OCI-LY7 (cell line): Measurements from ENCODE around the gene GLRX3. TPM values are rescaled to one million over a fixed set of nuclear protein-coding genes. Genes with fewer than 3 reads are reported as not detected.
"Not testable (repeated sequence)": the region's sequence is repeated elsewhere in the genome, so short reads cannot be mapped to it uniquely, and the experiment has no call there.

Source experiments
- BruUV-seq: library from RNA; stranded (reverse); fragments of 400-500 nt; replicated peaks from 2 replicates; lab custom pipeline; 2021; lab: Mats Ljungman, UMichigan
- CTCF ChIA-PET: fragments of 300-600 bp; sonication (Branson Sonifier 250); formaldehyde crosslinking; loops from one replicate; lab custom pipeline; 2022; ENCODE audit warnings: antibody characterized with exemption; ENCODE audit not compliant: unreplicated experiment; lab: Charles Lee
- POLR2A ChIA-PET: fragments of 300-600 bp; sonication (Branson Sonifier 250); formaldehyde crosslinking; loops from one replicate; lab custom pipeline; 2022; ENCODE audit warnings: antibody characterized with exemption; lab: Charles Lee
- DNase-seq: peaks from one replicate; pipeline ENCODE4 v3.0.0-alpha.2; 2015; ENCODE audit warnings: low spot score
- H2AFZ ChIP-seq: fragments of 200-600 bp; sonication (generic), shearing (Covaris generic); 2 replicates; pipeline ENCODE4 v1.6.1; 2014; ENCODE audit warnings: mild to moderate bottlenecking, antibody characterized with exemption, low read length, moderate library complexity
- H3K27ac ChIP-seq: fragments of 200-600 bp; sonication (generic); 2 replicates; pipeline ENCODE4 v1.5.1; 2014; ENCODE audit warnings: mixed run types, low read depth, mild to moderate bottlenecking, moderate library complexity, low read length, inconsistent platforms; ENCODE audit not compliant: poor library complexity, severe bottlenecking
- H3K36me3 ChIP-seq: fragments of 200-600 bp; sonication (generic); 2 replicates; pipeline ENCODE4 v1.6.1; 2014; ENCODE audit warnings: mild to moderate bottlenecking, antibody characterized with exemption, low read length, moderate library complexity, mixed read lengths; ENCODE audit not compliant: insufficient read depth
- H3K4me1 ChIP-seq: fragments of 200-600 bp; sonication (generic); 2 replicates; pipeline ENCODE4 v1.5.1; 2014; ENCODE audit warnings: mild to moderate bottlenecking, low read length; ENCODE audit not compliant: insufficient read depth, poor library complexity, severe bottlenecking
- H3K4me2 ChIP-seq: fragments of 200-600 bp; sonication (generic); 2 replicates; pipeline ENCODE4 v1.6.1; 2014; ENCODE audit warnings: mild to moderate bottlenecking, low read length
- H3K4me3 ChIP-seq: fragments of 200-600 bp; sonication (generic); 2 replicates; pipeline ENCODE4 v1.5.1; 2014; ENCODE audit warnings: mild to moderate bottlenecking, low read depth, low read length; ENCODE audit not compliant: poor library complexity, severe bottlenecking
- H3K79me2 ChIP-seq: fragments of 200-600 bp; sonication (generic); 2 replicates; pipeline ENCODE4 v1.6.1; 2016; ENCODE audit warnings: low read depth, mild to moderate bottlenecking, low read length, moderate library complexity, mixed read lengths; ENCODE audit not compliant: insufficient read depth
- H3K9me2 ChIP-seq: fragments of 200-600 bp; sonication (generic); 2 replicates; pipeline ENCODE4 v1.6.1; 2016; ENCODE audit warnings: mild to moderate bottlenecking, low read length, mixed read lengths; ENCODE audit not compliant: insufficient read depth
- H3K9me3 ChIP-seq: fragments of 200-600 bp; sonication (generic); 2 replicates; pipeline ENCODE4 v1.6.1; 2014; ENCODE audit warnings: mild to moderate bottlenecking, mixed run types, low read length, mixed read lengths
- H4K20me1 ChIP-seq: fragments of 200-600 bp; sonication (generic); 2 replicates; pipeline ENCODE4 v1.6.1; 2014; ENCODE audit warnings: mild to moderate bottlenecking, antibody characterized with exemption, low read length, moderate library complexity, mixed read lengths; ENCODE audit not compliant: insufficient read depth
- CTCF ChIP-seq: fragments of 200-600 bp; sonication (generic); conservative IDR thresholded peaks from 2 replicates; pipeline ENCODE4 v1.5.1; 2014; ENCODE audit warnings: mild to moderate bottlenecking, antibody characterized with exemption, low read length, moderate library complexity, mixed read lengths
- EZH2phosphoT487 ChIP-seq: fragments of 200-600 bp; sonication (generic); IDR thresholded peaks from 2 replicates; pipeline ENCODE4 v1.6.1; 2018; ENCODE audit warnings: low read depth, borderline replicate concordance, mild to moderate bottlenecking, mixed run types, antibody characterized with exemption, low read length, moderate library complexity, mixed read lengths
- intact Hi-C: fragments of 100-400 bp; cut with micrococcal nuclease; formaldehyde crosslinking; loops from one replicate; pipeline ENCODE4 v1.10.0; 2022; ENCODE audit not compliant: unreplicated experiment
- total RNA-seq, 2 experiments: library from RNA; depleted of rRNA in 1 of 2; stranded (reverse); fragments of >200 nt in 1 of 2; shearing (Covaris generic) in 1 of 2; gene quantifications; 2 replicates each; pipeline ENCODE4 v1.2.3, GENCODE V29; 2014 to 2022

Gene GLRX3
- total RNA-seq, 2 experiments from 2014 or later: 83.2 to 117 TPM

DNA sequence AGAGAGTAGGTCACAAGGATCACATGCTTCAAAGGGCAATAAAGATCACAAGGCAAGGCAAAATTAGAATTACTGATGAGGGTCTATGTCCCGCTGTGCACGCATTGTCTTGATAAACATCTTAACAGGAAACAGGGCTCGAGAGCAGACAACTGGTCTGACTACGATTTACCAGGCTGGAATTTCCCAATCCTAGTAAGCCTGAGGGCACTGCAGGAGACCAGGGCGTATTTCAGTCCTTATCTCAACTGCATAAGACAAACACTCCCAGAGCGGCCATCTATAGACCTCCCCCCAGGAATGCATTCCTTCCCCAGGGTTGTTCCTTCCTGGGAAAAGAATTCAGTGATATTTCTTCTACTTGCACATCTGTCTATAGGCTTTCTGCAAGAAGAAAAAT lies 18.7 kb upstream of the GLRX3 start:
- H3K9me3 ChIP-seq, BruUV-seq, H3K79me2 ChIP-seq, H2AFZ ChIP-seq, CTCF ChIA-PET, intact Hi-C loops, H4K20me1 ChIP-seq, H3K4me2 ChIP-seq, H3K27ac ChIP-seq, DNase-seq, H3K36me3 ChIP-seq, H3K9me2 ChIP-seq, POLR2A ChIA-PET, H3K4me3 ChIP-seq, H3K4me1 ChIP-seq: not testable (repeated sequence)

DNA sequence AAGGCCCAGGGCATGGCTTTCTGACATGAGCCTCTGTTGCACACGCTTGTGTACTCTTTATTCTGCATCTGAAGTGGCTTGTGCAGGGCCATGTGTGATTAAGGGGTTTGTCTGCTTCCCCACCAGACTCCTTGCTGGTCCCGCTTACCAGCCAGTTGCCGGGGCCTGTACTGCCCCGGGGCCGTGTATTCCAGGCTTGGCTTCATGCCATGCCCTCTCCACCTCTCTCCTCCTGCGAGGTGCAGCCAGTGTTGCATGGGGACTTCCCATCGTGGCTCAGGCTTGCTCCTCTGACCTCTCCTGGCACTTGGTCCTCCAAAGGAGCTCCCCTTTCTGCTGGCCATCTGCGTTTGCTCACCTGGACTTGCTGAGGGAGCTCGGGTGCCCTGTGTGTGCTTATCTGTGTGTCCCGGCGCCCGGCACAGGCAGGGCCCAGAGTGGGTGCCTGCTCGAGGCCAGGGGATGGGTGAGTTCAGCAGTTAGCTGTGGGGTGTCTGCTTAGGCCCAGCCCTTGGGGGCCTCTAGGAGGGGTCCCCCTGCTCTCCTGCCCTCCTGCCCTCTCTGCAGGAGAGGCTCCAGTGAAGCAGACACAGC lies 14.6 kb upstream of the GLRX3 start:
- no peak overlapping the region for H2AFZ ChIP-seq
- H3K36me3 ChIP-seq: no peaks in the 10 kb centered on the region
- intact Hi-C loops: no loop called here
- no peak for DNase-seq
- ChIA-PET POLR2A (interaction anchor here (1.0 kb wide), 1 partner anchor 15 kb away, joined by 3 read pairs; the partner anchor contains the start of gene GLRX3), CTCF (no interaction called here)
- no peak overlapping the region for H3K4me3 ChIP-seq
- H3K9me3 ChIP-seq: no peaks in the 10 kb centered on the region
- no peaks in the 10 kb centered on the region for H3K9me2 ChIP-seq
- no peak overlapping the region for H3K27ac ChIP-seq
- H3K4me1 ChIP-seq: no peaks in the 10 kb centered on the region
- H4K20me1 ChIP-seq: no peaks in the 10 kb centered on the region
- TF ChIP-seq CTCF (no peak), EZH2phosphoT487 (no peak)
- H3K4me2 ChIP-seq: no peak overlapping the region
- no TSS peak for BruUV-seq
- H3K79me2 ChIP-seq: no peaks in the 10 kb centered on the region

DNA sequence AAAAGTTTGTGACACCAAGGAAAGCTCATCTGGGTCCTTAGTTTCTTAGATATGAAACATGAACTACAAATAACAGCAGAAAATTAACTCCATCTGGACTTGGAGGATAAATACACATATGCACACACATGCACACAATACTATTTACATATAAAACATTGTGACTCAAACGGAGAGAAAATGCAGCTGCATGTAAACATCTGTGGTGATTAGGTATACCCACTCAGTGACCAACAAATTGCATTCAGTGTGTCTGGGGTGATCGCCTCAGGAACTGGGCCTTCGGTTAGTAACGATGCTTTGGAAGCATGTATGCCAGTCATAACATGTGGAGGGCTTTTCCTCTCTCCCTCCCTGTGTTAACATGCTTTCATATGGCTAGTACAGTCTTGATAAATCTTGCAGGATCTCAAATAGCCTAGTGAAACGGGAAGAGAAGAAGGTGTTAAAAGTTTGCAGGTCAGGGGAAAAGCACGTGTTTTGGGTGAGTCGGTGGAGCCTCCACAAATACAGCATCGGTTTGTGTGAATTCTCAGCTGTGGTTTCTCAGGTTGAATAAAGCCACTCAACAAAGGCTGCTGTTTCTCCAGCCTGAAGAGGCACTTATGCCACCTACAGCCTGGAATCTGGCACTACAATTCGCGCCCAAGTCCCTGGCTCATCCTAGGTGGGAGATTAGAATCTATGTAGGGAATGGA lies 8.7 kb upstream of the GLRX3 start:
- Histone ChIP-seq H3K9me2 (no peaks in the 10 kb centered on the region), H3K9me3 (no peaks in the 10 kb centered on the region), H3K36me3 (no peaks in the 10 kb centered on the region), H3K4me1 (no peaks in the 10 kb centered on the region), H3K79me2 (no peaks in the 10 kb centered on the region), H2AFZ (peak overlapping the region; percentile 20; the same call in 1 of the 2 replicates), H3K27ac (no peak overlapping the region), H3K4me3 (no peak overlapping the region), H3K4me2 (no peak overlapping the region), H4K20me1 (no peaks in the 10 kb centered on the region)
- ChIA-PET POLR2A (interaction anchor here (0.6 to 1.8 kb wide), 4 partner anchors 18 to 1994 kb away, joined by 3 to 7 read pairs (median 4); no protein-coding TSS in a partner anchor), CTCF (interaction anchor here (1.5 kb wide), 2 partner anchors 14 to 16 kb away, joined by 4 read pairs; no protein-coding TSS in a partner anchor)
- BruUV-seq: no TSS peak
- intact Hi-C loops: loop anchor here (1.0 to 2.0 kb wide), 2 partner anchors 238 to 1097 kb away; no protein-coding TSS in a partner anchor
- peak; percentile 69 for DNase-seq
- TF ChIP-seq CTCF (peak; percentile 83), EZH2phosphoT487 (no peak)
